ENCODE measurements around the gene ALX4. TPM values are rescaled to one million over a fixed set of nuclear protein-coding genes. Genes with fewer than 3 reads are reported as not detected.

ALX4 gene
- total and polyA plus RNA-seq, 2 of the 8 experiments (the other 6 are each of a cell fraction or from before 2014, with no cell fraction given) = not detected

- H3K36me3 ChIP-seq (ENCODE audit: control insufficient read depth in 2 of 4, insufficient read depth in 4 of 4, low read length in 3 of 4) = no peaks in the 10 kb centered on the region
- H2AFZ ChIP-seq (ENCODE audit: low read length) = no peak overlapping the region
- no peaks in the 10 kb centered on the region for H3K27me3 ChIP-seq (replicated peaks in 1 of 4; ENCODE audit: control insufficient read depth in 3 of 4, extremely low read depth in 1 of 4, insufficient read depth in 3 of 4, low read length in 3 of 4)
- no peaks in the 10 kb centered on the region; a peak in 1 of 4 replicates for H3K9me3 ChIP-seq (ENCODE audit: insufficient read depth in 2 of 2, low read depth in 1 of 2, low read length in 1 of 2)
- no peak overlapping the region for H4K5ac ChIP-seq (ENCODE audit: insufficient read length, low read depth, low read length)
- no peak for FAIRE-seq
- H3K23me2 ChIP-seq (ENCODE audit: low read depth, low read length) = peaks cover 2% of the 10 kb centered on the region; the same call in 1 of the 2 replicates
- no peak overlapping the region for H4K91ac ChIP-seq (replicated peaks; ENCODE audit: insufficient read length, low read length)
- H2AK5ac ChIP-seq (ENCODE audit: low read depth, low read length) = no peak overlapping the region
- H2BK15ac ChIP-seq (ENCODE audit: low read length) = no peak overlapping the region
- no peak overlapping the region for H3K56ac ChIP-seq (replicated peaks; ENCODE audit: insufficient read length, low read depth, low read length)
- no peak overlapping the region for H3K14ac ChIP-seq (ENCODE audit: insufficient read length)
- no peak overlapping the region for H3K9ac ChIP-seq (replicated peaks in 1 of 4; ENCODE audit: extremely low read depth in 1 of 4, low read depth in 3 of 4, low read length in 3 of 4)
- H3K4ac ChIP-seq (replicated peaks; ENCODE audit: insufficient read length, low read depth, low read length) = no peak overlapping the region
- H3K4me3 ChIP-seq (ENCODE audit: extremely low read depth in 1 of 4, insufficient read depth in 2 of 4, low read depth in 3 of 4, low read length in 4 of 4) = no peak overlapping the region
- no peak overlapping the region for H2BK20ac ChIP-seq (ENCODE audit: low read length)
- ChIA-PET CTCF (ENCODE audit: partially characterized antibody) (interaction anchor here (0.7 to 3.5 kb wide), 7 partner anchors 10 to 168 kb away, joined by 3 to 17 read pairs (median 4); no protein-coding TSS in a partner anchor), POLR2A (ENCODE audit: partially characterized antibody) (interaction anchor here (1.0 kb wide), 1 partner anchor 13 kb away, joined by 3 read pairs; no protein-coding TSS in a partner anchor)
- no peak overlapping the region for H3K27ac ChIP-seq (ENCODE audit: low read depth, low read length)
- no peaks in the 10 kb centered on the region for H4K20me1 ChIP-seq (replicated peaks in 1 of 2; ENCODE audit: control insufficient read depth in 1 of 2, insufficient read depth in 2 of 2, low read length in 2 of 2)
- H3K79me2 ChIP-seq (ENCODE audit: control insufficient read depth in 1 of 2, insufficient read depth in 2 of 2, low read length in 2 of 2) = no peaks in the 10 kb centered on the region
- DNase-seq (ENCODE audit: low read depth in 1 of 2, low spot score in 2 of 2) = no peak
- no peak overlapping the region for H2BK12ac ChIP-seq (ENCODE audit: low read depth, low read length)
- no peak overlapping the region for H3K18ac ChIP-seq (ENCODE audit: extremely low read depth, low read length)
- WGBS, 2 experiments (ENCODE audit: extremely low coverage in 1 of 2, insufficient coverage in 1 of 2, insufficient read length in 1 of 2, insufficient replicate concordance in 2 of 2, low coverage in 1 of 2, low lambda C conversion rate in 2 of 2, missing lambda C conversion rate in 1 of 2) = 87% methylated on average over 6 of the region's 6 CpGs; no CpG with 5 or more reads in 1 of the 2 experiments
- H3K4me2 ChIP-seq (ENCODE audit: insufficient read depth in 1 of 2, low read depth in 2 of 2, low read length in 2 of 2) = no peak overlapping the region
- TF ChIP-seq FOSL1 (IDR thresholded peaks at IDR 0.05; ENCODE audit: insufficient read depth, low read depth, low read length) (no peak), CREB1 (IDR thresholded peaks at IDR 0.05) (no peak), CBX8 (IDR thresholded peaks at IDR 0.05; ENCODE audit: borderline replicate concordance, low read depth, low read length) (no peak), POLR2A (IDR thresholded peaks at IDR 0.05; ENCODE audit: control extremely low read depth in 1 of 2, low read depth in 2 of 2, low read length in 2 of 2) (no peak), NRF1 (IDR thresholded peaks at IDR 0.05; ENCODE audit: low read depth, low read length) (no peak), ATF3 (IDR thresholded peaks at IDR 0.05; ENCODE audit: insufficient read depth, low read depth, low read length) (no peak)
- H3K4me1 ChIP-seq (replicated peaks in 1 of 4; ENCODE audit: control insufficient read depth in 3 of 4, insufficient read depth in 4 of 4, low read length in 3 of 4) = no peaks in the 10 kb centered on the region
- H2BK5ac ChIP-seq (ENCODE audit: low read depth, low read length) = no peak overlapping the region
- H3K23ac ChIP-seq (ENCODE audit: insufficient read length) = no peak overlapping the region
- H4K8ac ChIP-seq (ENCODE audit: extremely low read depth, insufficient read depth, low read length) = no peak overlapping the region
- H3K79me1 ChIP-seq (ENCODE audit: low read depth, low read length) = no peaks in the 10 kb centered on the region
- H2BK120ac ChIP-seq (replicated peaks; ENCODE audit: low read depth, low read length) = no peak overlapping the region
Observed at GRCh38 chr11:44279483-44279882, 30.5 kb downstream of the ALX4 start.
